ENCODE measurements around the gene ULK4.
"Not testable (repeated sequence)": the region's sequence is repeated elsewhere in the genome, so short reads cannot be mapped to it uniquely, and the experiment has no call there.

Gene ULK4

DNA sequence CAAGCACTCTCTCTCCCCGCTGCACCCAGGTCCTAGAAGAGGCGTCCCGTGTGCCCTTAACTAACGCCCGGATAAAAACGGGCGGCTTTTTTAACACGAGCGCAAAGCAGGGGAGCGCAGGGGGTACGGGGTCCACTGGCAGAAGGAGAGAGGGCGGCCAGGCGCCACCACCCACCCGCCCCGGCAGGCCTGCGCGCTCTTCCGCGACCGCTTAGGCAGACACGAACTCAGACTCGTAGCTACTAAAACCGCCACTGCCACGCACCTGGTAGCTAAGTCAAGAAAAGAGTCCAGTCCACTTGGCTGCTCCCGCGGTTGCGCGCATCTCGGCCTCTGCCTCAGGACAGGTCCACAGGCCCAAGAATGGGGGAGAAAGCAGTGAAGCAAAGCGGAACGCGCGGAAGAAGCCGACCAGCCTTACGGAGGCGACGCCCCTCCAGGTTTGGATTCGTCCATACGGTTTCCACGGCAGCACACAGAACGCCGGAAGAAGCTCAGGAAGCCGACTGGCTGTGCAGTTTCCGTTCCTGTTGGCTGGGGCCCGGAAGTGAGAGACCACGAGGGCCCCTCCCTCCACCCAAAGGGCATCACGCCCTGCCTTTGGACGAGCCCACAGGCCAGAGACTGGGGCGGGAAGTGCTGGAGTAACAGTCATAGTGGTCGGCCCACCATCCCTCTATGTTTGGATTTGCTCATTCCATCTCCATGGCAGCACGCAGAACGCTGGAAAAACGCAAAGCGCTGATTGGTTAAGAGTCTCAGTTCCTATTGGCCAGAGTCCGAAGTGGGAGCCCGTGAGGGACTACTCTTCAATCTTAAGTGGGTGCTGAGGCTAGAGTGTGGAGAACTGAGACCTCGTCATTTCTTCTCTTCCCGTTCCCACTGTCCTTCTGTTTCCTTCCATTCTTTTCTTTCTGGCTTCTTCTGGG lies at the start of gene ULK4:
TSS of gene ULK4 (minus strand) at position 353 of the 929 bp plus-strand sequence. CDS start 7,344 bp downstream, outside the sequence.
- peak; percentile 92 to 95 for ATAC-seq

DNA sequence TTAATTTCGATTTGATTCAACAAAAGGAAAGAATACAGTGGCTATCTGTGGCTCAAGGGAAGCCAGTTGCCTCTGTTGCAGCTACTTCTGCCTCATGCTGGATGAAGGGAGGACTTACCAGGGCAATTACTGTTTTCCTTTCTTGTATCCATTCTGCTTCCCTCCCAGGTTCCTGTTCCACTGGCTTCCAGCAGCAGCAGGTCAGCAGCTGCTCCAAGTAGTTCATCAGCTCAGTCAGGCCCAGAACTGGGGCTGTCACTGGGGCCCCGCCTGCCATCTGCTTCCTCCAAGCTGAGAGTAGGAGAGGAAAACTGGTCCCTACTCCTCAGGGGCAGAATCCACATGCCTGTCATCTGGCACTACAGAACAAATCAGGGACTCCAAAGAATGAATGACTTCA lies 48.6 kb upstream of the ULK4 start:
- no peak for ATAC-seq

GRCh38 chr3:42009456-42009855 lies 47.6 kb upstream of the ULK4 start:
- ATAC-seq: no peak

GRCh38 chr3:42007785-42008184 lies 45.9 kb upstream of the ULK4 start:
- peak in 1 of 2 donors; percentile 27 for ATAC-seq

- ATAC-seq: no peak
Observed at GRCh38 chr3:42005401-42005800, 43.5 kb upstream of the ULK4 start.

DNA sequence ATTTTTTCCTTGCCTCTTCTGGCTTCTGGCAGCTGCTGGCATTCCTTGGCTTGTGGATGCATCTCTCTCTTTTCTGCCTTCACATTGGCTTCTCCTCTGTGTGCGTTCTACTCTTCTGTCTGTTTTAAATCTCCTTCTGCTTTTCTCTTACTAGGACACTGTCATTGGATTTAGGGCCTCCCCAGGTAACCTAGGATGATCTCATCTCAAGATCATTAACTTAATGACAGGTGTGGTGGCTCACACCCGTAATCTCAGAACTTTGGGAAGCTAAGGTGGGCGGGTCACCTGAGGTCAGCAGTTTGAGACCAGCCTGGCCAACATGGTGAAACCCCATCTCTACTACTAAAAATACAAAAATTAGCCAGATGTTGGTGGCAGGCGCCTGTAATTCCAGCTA lies 40.9 kb upstream of the ULK4 start:
- ATAC-seq: no peak

GRCh38 chr3:42001777-42002176 lies 39.9 kb upstream of the ULK4 start:
- no peak for ATAC-seq

GRCh38 chr3:41999909-42000308 lies 38.0 kb upstream of the ULK4 start:
- ATAC-seq: no peak

DNA sequence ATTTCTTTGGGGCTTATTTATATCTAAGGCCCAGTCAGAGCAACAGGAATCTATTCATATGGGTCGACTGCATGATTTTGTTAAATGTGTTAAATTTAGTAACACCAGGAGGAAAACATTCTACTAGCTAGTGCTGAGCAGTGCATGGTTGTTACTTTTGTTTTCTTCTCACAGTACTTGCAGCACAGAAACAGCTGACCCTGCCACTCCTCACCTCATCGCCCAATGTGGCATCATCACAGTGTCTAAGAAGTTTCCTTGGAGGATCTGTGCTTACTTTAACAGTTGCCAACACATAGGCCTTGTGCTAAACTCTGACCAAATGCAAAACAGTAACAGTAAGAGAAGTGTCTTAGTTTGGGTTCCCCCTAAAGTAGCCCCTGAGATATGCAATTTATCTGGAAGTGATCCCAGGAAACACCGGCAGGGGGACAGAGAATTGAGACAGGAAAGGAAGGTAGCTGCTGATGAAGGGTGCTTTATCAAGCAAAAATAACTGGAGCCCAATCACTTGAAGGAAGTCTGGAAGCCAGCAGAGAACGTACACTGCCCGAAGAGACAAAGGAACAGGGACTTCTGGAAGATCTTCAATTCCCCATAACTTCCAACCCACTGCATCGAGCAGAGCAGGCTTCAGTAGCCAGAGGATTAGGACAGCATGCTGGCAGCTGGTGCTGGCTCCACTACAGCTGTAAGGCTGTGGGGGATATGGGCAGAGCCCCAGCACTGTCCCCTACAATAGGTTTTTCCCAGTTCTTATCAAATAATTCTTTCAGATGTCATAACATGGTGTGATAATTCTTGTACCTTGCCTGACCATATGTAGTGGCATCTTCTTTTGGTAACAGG lies 36.0 kb upstream of the ULK4 start:
- no peak for ATAC-seq

DNA sequence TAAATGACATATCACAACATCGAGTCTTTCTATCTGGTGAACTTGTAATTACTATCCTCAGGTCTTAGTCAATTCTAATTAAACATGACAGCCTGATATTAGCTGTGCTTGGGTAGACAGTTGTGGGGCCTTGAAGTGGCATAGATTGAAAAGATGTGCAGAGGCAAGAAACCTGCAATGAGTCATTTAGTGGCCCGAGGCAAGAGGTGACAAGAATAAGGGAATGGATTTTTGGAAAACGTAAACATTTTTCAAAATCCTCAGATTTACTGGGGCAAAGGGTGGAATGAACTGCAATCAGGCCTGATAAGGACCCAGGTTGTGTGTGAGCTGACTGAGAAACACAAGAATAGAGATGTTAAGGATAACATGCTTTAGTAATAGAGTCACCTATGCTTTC lies 29.5 kb upstream of the ULK4 start:
- no peak for ATAC-seq

- ATAC-seq: no peak
Observed at GRCh38 chr3:41989518-41989917, 27.6 kb upstream of the ULK4 start.

- no peak for ATAC-seq
Observed at GRCh38 chr3:41987627-41988026, 25.7 kb upstream of the ULK4 start.

GRCh38 chr3:41986561-41986960 lies 24.7 kb upstream of the ULK4 start:
- ATAC-seq: no peak

GRCh38 chr3:41985018-41985417 lies 23.1 kb upstream of the ULK4 start:
- ATAC-seq: no peak

DNA sequence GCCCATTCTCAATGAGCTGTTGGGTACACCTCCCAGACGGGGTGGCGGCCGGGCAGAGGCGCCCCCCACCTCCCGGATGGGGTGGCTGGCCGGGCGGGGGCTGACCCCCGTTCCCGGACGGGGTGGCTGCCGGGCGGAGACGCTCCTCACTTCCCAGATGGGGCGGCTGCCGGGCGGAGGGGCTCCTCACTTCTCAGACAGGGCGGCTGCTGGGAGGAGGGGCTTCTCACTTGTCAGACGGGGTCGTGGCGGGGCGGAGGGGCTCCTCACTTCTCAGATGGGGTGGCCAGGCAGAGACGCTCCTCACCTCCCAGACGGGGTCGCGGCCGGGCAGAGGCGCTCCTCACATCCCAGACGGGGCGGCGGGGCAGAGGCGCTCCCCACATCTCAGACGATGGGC lies 21.2 kb upstream of the ULK4 start:
- not testable (repeated sequence) for ATAC-seq

- not testable (repeated sequence) for ATAC-seq
Observed at GRCh38 chr3:41977401-41977800, 15.5 kb upstream of the ULK4 start.

- ATAC-seq: no peak
Observed at GRCh38 chr3:41975416-41976103, 13.7 kb upstream of the ULK4 start.

DNA sequence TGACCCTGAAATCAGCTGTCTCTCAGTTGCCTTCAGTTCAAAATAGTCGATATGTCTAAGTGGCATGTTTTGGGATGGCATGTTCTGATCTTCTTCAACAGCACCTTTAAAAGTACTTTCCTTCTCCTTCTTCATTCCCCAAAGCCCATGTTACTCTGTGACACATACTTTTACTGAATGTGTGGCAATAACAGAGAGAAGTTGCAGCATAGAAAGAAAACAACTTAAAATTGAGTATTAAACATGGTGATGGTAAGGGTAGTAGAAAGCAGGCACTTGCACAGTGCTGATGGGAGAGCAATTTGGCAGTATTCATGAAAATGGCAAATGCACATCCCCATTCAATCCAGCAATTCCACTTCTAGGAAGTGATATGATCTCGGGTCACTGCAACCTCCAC lies 12.3 kb upstream of the ULK4 start:
- no peak for ATAC-seq

- ATAC-seq: no peak
Observed at GRCh38 chr3:41972802-41973201, 10.9 kb upstream of the ULK4 start.

GRCh38 chr3:41966206-41966605 lies 4.3 kb upstream of the ULK4 start:
- ATAC-seq: no peak

DNA sequence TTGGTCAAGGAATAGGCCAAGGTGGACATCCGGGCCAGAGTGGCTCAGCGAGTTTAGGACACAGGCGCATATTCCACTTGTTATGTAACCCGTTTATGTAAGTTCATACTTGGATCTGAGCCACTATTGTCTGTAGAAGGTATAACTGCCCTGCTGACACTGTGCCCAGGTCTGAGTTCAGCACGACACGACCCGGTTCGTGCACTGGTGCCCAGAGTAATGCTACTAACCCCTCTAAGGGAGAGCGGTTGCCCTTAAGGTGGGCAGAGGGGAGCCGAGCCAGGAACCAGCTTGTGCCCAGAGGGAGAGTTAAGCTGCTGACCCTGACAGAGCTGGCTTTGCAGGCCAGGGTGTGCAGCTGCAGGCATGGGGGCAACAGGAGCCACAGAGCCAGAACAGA lies 1.9 kb upstream of the ULK4 start:
- no peak for ATAC-seq

- ATAC-seq: peak; percentile 26 to 30
Observed at GRCh38 chr3:41960826-41961750, 815 bp downstream of the ULK4 start.

All from activated CD4-positive, CD25-positive, alpha-beta regulatory T cell treated with anti-CD3 and anti-CD28 coated beads, Interleukin-2, amount 50 U/mL, for 24 hours (primary cell).